Endothelial cell of coronary artery (primary cell): ENCODE measurements around the gene RPS23. TPM values are rescaled to one million over a fixed set of nuclear protein-coding genes. Genes with fewer than 3 reads are reported as not detected.

ENCODE experiments used
- total RNA-seq: library from RNA; depleted of rRNA; stranded (reverse); fragments of >200 nt; gene quantifications from 2 replicates; pipeline ENCODE4 v1.2.3, GENCODE V29; 2014

The RPS23 gene
- 3,848 and 4,219 TPM in 2 replicates for total RNA-seq

DNA sequence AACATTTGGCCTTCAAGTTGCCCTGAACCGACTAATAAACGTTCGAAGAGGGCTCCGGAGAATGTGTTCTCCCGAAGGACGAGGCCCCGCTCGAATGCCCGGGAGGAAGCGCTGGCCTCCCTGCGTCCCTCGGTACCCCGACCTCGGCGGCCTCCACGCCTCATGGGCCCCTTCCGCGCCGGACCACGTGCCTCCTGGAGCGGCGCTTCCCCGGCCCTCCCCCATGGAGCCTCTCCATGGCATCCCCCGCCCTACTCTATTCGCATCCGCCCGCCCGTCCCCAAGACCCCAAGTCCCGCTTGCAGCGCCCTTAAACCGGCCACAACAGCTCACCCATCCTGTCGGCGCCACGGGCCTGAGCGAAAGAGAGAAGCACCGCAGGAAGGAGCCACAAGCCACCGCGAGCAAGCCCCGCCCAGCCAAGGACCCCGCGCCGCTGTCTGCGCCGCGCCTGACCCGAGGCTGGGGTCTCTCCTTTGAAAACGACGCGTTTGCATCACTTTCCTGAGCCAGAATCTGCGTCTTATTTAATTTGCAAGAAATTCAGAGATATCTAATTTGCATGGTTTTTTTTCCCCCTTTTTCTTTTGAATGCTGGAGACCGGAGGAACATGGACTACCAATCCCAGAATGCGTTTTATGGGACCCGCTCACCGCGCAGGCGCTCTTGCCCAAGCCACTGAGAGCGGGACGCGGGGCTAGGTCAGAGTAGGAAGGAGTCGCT, at the start of gene RPS23:
RPS23 (minus strand) TSS at position 368 of the 724 bp plus-strand sequence; CDS start at position 337, 31 bp downstream.

